Stimulated activated naive CD4-positive, alpha-beta T cell (primary cell): Measurements from ENCODE around the gene WDR82.

ENCODE experiments used
- DNase-seq, 6 experiments: peaks; one replicate each; lab custom pipeline; 2025; lab: John Stamatoyannopoulos, UW

Gene WDR82, protein sequence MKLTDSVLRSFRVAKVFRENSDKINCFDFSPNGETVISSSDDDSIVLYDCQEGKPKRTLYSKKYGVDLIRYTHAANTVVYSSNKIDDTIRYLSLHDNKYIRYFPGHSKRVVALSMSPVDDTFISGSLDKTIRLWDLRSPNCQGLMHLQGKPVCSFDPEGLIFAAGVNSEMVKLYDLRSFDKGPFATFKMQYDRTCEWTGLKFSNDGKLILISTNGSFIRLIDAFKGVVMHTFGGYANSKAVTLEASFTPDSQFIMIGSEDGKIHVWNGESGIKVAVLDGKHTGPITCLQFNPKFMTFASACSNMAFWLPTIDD

DNA sequence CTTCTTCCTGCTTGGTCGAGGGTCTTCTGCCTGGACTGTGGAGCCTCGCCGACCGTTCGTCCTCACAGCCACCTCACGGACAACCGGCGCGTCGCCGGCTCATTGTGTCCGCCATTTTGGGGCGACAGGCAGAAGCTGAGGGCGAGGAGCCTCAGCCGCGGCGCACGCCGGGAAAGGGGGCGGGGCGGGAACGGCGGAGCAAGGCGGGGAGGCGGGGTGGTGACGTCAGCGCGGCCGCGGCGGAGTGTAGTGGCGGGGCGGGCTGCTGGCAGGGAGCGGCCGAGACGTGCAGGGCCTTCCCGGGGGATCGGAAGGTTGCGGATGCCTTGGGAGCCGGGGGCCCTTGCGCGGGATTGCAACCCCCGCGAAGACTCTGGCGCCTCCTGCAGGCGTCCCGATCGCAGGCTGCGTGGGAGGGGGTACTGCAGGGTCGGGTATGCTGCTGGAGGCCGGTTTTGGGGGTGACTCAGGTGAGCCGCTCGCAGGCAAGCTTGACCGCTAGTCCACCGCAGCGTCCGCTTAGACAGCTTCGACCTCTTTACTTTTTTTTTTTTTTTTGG is at the start of gene WDR82:
WDR82 (minus strand) TSS at position 140 of the 560 bp plus-strand sequence. CDS start 288 bp downstream, outside the sequence.
- peak; percentile 91 to 95 (median 94) for DNase-seq

DNA sequence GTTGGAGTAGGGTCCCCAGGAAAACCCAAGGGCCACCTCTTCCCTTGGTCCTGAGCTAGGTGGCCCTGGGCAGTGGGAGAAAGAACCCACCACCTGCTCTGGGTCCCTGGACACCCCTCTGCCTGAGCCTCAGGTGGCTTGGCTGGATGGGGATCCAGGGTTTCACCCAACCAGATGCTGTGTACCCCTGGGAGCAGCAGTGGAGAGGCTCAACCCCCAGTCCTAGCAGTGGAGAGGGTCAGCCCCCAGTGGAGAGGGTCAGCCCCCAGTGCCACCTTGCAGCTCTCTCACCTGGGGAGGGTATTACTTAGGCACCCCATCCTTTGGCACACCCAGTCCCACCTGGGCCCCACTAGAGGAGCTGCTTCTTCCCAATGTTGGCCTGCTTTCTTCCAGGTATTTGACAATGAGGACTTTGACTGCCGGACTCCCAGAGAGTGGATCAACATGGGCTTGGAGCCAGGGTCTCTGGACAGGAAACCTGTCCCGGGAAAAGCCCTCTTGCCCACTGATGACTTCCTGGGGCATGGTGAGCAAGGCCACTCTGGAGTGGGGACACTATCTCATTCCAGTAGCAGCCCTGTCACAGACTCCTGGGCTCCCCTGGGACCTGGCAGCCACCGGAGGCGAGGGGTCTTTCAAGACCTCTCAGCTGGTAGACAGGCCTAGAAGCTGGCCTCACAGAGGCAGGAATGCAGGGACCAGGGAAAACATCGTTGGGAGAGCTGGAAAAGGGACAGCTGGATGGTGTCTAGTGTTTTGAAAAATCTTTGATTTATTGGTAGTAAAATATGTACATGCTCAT is 49.2 kb upstream of the WDR82 start:
- no peak for DNase-seq

DNA sequence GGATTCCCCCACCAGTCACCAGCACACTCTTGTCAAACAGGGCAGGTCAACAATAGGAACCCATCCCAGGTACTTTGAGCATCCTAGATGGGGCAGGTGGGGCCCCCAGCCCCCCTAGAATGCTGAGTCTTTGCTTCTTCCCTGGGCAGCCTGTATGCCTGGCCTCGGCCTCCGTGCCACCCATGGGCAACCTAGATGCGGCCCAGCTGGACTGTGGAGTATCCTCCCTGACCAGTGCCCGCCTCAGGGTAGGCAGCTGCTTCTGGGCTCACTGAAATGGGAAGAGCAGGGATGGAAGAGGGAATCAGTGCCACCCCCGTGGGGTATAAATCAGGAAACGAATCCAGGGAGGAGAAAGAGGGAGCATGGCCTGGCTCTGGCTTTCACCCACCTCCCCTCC is 48.5 kb upstream of the WDR82 start:
- no peak for DNase-seq

DNA sequence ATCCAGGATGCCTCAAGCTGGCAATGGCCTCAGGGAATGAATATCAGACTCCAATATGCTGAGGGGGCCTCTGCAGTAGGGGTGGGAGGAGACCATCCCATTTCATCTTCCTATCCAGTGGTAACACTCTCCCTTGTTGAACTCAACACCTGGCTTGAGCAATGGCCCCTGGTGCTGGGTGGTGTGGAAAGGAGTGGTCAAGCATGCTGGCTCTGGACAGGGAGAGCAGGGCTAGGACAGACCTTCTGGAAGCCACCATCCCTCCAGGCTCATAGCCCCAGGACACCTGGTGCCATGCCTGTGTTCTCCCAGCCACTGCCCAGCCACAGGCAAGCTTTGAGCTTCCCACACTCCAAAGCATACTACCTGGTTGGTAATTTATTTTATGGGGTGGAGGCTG is 47.2 kb upstream of the WDR82 start:
- DNase-seq = no peak

DNA sequence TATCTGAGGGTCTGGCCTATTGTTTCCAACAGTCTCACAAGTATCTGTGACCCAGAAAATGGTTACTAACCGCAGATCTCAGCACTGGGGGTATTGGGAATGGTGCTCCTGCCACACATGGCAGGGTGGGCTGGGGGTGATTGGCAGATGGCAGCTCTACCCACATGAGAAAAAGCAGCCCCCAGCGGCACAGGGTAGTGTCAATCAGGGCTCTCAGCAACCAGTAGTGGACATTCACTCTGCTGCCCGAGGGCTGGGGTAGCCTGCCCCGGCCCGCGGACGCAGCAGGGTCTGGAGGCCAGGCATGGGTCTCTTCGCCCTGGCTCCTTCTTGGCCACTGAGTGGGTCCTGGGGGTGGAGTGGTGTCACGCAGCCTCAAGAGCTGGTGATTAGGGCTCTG is 46.2 kb upstream of the WDR82 start:
- no peak for DNase-seq

DNA sequence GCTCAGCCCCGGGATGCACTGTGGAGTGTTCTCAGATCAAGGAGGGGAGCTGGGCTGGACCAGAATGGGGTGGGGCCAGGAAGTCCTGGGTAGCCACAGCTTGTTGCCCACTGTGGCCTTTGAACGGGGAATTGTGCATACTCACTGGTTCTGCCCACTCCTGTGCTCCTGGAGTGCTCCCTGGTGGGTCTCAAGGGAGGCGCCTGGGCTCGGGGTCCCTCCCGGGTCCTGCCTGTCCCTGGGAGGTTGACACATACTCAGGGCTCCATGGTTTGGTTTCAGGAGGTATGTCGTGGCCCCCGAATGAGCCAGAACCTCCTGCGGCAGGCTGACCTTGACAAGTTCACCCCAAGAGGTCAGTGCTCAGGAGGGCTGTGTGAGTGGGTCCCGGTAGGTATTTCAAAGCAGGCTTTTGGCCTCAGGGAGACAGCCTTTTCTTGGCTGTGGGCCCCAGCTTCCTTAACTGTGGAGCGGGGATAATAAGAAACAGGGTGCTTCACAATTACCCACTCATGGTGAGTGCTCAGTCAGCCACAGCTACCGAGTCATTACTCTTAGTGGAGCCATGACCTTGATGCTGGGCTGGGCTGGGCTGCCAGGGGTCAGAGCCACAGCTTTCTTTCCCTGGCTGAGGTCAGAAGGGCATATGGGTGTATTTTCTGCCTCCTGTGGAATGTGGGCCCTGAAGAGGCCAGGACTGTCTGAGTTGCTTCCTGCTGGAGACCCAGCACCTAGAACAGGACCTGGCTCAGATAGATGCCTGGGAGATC is 45.3 kb upstream of the WDR82 start:
- no peak for DNase-seq

DNA sequence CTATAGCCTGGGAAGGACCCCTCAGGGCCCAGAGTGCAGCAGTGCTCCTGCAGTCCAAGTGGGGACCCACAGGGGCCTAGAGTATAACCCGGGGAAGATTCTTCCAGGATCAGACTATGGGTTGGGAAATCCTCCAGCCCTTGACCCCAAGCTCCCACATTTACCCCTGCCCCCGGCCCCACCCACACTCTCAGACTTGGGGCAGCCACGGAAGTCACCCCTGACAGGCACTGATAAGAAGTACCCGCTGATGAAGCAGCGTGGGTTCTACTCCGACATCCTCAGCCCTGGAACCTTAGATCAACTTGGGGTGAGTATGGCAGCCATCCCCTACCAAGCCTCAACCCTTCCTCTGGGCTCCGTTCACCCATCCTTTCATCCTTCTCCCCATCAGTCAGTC is 44.0 kb upstream of the WDR82 start:
- DNase-seq = no peak

DNA sequence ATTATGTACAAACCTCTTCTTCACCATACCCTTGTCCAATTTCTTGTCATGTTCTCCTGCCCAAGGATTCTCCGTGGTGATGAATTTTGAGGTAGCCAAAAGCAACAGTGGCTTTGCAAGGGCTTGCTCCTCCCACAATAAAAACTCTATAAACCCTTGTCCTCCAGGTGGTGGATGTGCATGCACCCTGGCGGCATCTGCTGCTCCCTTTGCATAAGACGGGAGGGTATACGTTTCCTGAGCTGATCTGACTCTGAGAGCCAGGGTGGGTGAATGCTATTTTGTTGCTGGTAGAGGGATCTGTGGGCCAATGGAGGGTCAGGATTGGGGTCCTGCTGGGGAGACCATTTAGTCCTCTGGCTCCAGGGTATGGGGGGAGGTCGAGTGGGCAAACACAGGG is 43.0 kb upstream of the WDR82 start:
- no peak for DNase-seq

DNA sequence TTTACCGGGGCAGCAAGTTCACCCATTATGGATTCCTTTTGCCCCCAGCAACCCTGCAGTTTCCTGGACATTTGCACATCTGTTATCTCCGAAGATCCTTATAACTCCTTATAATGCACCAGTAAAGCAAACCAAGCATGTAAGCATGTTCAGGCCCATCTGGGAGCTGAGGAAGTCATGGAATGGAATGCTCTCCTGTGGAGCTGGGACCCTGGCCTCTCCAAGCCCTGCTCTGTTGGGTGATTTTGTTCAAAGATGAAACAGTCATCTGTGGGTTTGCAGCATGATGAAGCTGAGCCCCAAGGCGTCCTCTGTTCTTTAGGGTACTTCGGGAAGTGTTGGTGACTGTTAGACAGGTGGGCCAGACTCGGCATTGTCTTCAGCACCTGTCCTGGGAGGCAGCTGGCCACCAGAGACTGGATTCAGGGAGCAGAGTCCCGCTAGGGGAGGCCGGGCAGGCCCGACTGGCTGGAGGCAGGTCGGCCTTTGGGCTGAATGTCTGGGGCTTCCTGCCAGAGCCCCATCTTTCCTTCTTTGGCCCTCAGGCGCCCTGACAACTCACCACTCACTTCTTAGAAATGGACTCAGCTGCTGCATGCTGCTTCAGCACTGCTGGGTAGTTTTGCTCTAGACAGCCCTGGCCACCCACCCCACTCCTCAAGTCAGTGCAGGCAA is 41.6 kb upstream of the WDR82 start:
- no peak for DNase-seq

DNA sequence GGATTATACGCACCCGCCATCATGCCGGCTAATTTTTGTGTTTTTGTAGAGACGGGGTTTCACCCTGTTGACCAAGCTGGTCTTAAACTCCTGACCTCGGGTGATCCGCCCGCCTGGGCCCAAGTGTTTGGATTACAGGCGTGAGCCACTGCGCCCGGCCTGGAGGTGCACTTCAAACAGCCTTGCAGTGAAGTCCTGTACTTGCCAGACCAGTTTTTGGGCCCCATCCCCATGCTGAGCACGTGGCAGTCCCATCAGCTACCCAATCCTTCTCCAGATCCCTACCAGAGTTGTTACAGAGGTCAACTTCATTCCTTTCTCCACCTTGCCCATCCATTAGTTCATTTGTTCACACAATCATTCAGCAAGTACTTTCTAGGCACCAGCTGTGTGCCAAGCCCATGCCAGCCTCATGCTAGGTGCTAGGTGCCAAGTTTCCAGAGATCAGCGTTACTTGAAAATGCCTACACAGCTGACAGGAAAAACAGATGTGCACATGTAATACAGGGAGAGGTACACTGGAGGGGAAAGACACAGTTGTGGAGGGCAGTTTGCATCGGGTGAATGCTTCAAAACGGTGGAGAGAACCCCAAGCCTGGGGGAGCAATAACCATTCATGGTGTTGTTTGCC is 39.9 kb upstream of the WDR82 start:
- no peak for DNase-seq

DNA sequence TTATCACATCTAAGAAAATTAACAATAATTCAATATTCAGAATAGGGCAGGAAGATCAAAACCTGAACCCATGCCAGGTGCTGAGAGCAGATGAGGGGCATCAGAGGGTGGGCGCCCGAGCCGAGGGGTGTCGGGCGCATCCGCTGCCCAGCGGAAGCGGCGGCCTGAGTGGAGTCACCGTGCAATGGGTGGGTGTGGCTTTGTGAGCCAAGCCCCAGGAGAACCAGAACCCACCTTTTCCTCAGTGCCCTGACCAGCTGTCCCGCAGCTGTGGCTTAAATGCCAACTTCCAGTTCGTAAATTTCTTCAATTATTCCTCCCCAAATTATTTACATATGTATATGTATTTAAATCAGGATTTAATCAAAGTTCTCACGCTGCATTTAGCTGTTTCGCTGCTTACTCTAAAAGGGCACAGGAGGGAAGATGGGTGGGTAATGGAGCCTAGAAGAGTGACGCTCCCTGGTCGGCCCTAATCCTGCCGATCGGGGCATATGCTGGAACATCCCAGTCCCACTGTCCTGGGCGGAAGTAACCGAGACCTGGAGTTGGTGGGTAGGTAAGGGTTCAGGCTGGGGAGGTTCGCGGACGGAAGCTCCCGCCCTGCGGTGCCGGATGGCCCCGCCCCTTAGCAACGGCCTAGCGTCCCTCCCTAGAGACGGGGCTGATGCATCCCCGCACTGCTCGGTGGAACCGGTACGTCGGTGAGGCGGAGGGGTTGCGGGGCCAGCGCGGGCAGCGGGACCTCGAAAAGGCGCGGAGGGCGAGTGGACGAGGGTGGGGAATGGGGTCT is 39.0 kb upstream of the WDR82 start:
- DNase-seq = peak; percentile 49 to 71 (median 64)

DNA sequence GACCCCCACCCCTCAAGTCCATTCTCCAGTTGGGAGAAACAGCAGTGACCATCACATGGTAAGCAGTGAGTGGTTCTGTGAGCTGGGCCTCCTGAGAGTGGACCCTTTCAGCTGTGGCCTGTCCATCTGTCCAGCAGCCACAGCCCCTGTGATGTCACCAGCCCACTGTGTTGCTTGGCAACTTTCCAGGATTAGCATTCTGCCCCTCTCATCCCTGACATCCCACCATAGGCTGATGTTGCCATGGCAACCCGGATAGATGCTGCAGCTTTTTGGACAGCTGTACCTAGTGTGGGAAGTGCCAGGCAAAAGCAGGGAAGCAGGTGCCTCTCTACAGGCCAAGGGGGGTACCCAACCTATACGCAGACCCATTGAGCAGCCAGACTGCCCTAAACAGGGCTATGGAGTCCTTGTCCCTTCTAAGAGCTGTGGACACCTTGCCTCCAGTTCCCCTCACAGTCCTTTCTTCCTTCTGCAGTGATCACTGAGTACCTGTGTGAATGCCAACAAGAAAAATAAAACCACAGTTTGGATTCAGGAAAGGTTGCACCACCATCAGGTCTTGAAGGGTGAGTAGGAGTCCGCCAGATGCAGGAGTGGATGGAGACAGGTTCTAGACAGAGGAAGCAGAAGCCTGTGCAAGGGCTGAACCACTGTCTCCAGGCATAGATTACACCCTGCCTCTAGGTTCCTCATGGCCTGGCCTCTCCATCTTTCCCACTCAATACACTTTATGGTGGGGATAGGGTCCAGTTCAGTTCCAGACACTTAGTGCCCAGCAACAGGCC is 37.7 kb upstream of the WDR82 start, which contains the start of gene DNAH1:
DNAH1 (plus strand) TSS at position 343 of the 788 bp plus-strand sequence. CDS start 6,124 bp downstream, outside the sequence.
- DNase-seq = no peak

DNA sequence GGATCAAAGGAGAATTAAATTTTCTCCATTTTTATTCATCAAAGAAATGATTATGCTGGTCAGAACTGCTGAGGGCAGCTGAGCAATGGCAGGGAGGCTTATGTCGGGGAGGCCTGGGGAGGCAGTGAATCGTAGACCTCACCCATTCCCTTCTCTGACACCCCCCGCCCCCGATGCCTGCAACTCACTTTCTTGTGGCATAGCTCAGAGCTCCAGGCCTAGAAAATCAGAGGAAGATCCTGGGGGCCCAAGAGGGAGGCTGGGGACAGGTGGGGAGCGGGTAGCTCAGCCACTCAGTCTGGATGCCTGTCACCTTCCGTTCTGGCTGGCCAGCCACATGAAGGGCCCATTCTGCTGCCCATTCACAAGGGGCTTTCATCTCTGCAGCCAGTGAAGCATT is 36.6 kb upstream of the WDR82 start:
- DNase-seq = no peak

DNA sequence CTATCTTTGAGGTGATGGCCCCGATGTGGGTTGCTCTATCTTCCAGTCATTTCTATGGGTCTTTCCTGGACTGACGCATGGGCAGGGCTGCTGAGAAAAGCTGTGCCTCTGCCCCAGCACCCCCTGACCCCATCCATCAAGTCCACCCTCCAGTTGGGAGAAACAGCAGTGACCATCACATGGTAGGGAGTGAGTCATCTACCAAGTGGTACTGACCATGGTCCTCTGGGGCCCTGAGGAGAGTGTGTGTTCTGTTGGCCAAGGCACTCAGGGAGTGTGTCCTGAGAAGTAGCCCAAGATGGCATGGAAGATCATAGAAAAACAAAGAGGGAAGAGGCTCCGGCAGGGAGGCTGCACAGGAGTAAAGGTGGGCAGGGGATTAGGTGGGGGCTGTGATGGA is 36.0 kb upstream of the WDR82 start:
- no peak for DNase-seq

DNA sequence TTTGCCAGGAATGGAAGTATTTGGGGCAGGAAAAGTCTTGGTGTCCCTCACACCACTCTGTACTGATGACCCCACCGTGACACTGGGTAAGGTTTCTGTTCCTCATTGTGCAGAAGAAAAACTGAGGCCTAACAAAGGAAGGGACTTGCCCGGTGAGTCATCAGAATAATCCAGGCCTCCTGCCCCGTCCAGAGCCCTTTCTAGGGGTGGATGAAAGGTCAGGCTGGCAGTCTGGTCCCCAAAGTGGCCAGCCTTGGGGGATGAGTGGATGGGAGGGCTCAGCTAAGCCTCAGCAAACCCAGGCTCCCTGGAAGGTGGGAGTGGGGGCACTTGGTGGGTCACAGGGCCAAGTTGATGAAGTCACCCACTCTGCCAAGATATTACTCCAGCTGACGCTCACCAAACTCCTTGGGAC is 35.3 kb upstream of the WDR82 start:
- no peak for DNase-seq

DNA sequence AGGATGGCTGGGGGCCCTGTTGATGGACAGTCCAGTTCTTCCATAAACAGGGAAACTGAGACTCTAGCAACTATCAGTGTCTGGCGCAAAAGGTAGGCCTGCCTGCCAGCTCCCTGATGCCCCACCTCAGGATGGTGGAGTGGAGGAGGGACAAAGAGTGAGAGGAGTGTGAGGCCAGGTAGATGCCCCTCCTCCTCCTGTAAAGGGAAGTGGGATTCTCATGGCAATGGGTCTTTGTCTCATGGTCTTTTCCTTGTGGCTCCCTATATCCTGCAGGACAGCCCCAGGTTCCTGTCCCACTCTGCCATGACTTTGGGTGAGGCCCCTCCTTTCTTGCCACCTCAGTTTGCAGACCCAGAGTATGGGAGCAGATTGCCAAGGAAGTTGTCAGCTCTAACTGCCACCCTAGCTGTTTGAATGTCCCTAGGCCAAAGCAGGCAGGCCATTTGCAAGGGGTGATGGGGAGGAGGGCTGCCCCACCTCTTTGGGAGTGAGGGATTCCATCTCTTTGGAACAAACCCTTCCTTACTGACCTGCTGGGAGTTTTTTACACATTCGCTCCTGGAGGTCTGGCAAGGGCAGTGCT is 34.8 kb upstream of the WDR82 start:
- no peak for DNase-seq

DNA sequence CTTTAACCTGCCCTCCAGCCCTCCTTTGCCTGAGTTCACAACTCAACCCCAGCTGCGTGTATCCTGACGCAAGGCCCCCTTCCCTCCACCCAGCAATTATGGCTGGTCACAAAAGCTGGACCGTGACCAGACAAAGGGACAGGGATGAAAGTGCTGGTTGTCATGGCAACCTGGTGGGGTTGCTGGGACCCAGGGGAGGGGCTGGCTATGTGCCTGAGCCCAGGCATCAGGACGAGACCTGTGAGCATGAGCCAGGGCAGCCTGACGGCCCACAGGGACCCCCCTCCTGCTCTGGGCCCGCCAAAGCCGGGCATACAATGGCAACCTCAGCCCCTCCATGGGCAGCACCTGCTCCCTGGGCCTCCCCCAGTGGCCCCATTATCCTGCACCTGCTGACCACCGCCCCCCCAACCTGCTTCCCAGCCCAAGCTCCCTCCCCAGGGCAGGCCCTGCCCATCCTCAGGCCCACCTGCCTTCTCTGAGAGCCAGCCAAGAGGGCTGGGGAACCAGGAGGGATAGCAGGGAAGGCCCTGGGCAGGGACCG is 33.2 kb upstream of the WDR82 start:
- DNase-seq = no peak

DNA sequence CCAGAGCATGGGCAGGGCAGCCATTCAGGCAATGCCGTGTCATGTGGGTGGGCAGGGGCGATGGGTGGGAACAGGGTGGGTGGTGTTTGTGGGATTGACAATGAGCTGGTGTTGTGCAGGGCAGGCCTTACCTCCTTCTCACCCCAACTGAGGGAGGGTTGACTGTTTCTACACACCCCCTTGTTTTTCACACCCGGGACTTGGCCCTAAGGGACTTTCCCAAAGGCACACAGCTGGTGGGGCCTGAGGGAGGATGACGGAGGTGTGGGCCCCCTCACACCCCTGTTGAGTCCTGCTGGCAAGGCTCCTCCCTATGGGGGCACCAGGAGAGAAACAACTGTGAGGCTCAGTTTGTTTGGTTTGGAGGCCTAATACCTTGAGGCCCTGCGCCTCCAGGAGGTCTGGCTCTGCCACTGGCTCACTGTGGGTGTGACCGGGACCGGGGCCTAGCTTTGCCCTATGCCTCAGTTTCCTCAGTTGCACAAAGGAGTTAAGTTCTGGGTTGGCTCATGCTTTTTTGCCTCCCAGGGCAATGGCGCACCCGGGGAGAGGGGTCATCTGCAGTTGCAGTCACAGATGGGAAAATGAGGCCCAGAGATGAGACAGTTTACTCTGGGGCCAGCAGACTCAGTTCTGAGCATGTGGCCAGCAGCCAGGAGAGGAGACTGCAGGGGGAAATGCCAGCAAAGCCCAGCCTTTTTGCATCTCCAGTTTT is 32.6 kb upstream of the WDR82 start:
- no peak for DNase-seq
